NCI-H2196 treated with DMSO at 0.1 percent for 48 hours (cell line): ENCODE measurements around the gene NMNAT1.
A peak's percentile ranks its signal among the peaks of the same experiment; 100 is the strongest.
"Not testable (repeated sequence)": the region's sequence is repeated elsewhere in the genome, so short reads cannot be mapped to it uniquely, and the experiment has no call there.

ENCODE experiments used
- DNase-seq: peaks from one replicate; lab custom pipeline; 2025; ENCODE audit not compliant: unreplicated experiment; lab: John Stamatoyannopoulos, UW

Gene NMNAT1

GRCh38 chr1:9917901-9918300, 25.4 kb upstream of the NMNAT1 start:
- DNase-seq: no peak

- DNase-seq: no peak
These were observed 22.7 kb upstream of the NMNAT1 start for GRCh38 chr1:9920606-9921005.

- DNase-seq: no peak
These were observed 20.9 kb upstream of the NMNAT1 start for GRCh38 chr1:9922342-9922741.

- DNase-seq: no peak
These were observed 16.0 kb upstream of the NMNAT1 start for GRCh38 chr1:9927259-9927658.

- DNase-seq: no peak
These were observed 13.6 kb upstream of the NMNAT1 start for GRCh38 chr1:9929431-9930385.

GRCh38 chr1:9942399-9942938, 806 bp upstream of the NMNAT1 start:
- DNase-seq: peak; percentile 14

GRCh38 chr1:9946315-9946714, 3.0 kb downstream of the NMNAT1 start:
- DNase-seq: no peak

GRCh38 chr1:9957726-9958125, 14.5 kb downstream of the NMNAT1 start:
- DNase-seq: no peak

- DNase-seq: no peak
These were observed 16.7 kb downstream of the NMNAT1 start for GRCh38 chr1:9960011-9960410.

- DNase-seq: no peak
These were observed 17.7 kb downstream of the NMNAT1 start for GRCh38 chr1:9960706-9961562.

- no peak for DNase-seq
These were observed 41.0 kb downstream of the NMNAT1 start for GRCh38 chr1:9984253-9984652.

GRCh38 chr1:9985001-9985400, 41.7 kb downstream of the NMNAT1 start:
- no peak for DNase-seq

GRCh38 chr1:9989773-9990172, 46.5 kb downstream of the NMNAT1 start:
- no peak for DNase-seq

GRCh38 chr1:9990944-9991343, 47.7 kb downstream of the NMNAT1 start:
- DNase-seq: no peak

- no peak for DNase-seq
These were observed 49.6 kb downstream of the NMNAT1 start for GRCh38 chr1:9992910-9993309.

- no peak for DNase-seq
These were observed 50.3 kb downstream of the NMNAT1 start for GRCh38 chr1:9993561-9994075.

- no peak for DNase-seq
These were observed 53.6 kb downstream of the NMNAT1 start, which contains the start of gene RBP7 for GRCh38 chr1:9996624-9997582. RBP7 (plus strand) TSS chr1:9997228; CDS start chr1:9997259, 31 bp downstream.

- no peak for DNase-seq
These were observed 57.9 kb downstream of the NMNAT1 start for GRCh38 chr1:10001016-10001665.

GRCh38 chr1:10005248-10005647, 62.0 kb downstream of the NMNAT1 start:
- DNase-seq: not testable (repeated sequence)

GRCh38 chr1:10007169-10007568, 63.9 kb downstream of the NMNAT1 start:
- no peak for DNase-seq
